ENCODE results near the gene RARG.

Gene RARG

DNA sequence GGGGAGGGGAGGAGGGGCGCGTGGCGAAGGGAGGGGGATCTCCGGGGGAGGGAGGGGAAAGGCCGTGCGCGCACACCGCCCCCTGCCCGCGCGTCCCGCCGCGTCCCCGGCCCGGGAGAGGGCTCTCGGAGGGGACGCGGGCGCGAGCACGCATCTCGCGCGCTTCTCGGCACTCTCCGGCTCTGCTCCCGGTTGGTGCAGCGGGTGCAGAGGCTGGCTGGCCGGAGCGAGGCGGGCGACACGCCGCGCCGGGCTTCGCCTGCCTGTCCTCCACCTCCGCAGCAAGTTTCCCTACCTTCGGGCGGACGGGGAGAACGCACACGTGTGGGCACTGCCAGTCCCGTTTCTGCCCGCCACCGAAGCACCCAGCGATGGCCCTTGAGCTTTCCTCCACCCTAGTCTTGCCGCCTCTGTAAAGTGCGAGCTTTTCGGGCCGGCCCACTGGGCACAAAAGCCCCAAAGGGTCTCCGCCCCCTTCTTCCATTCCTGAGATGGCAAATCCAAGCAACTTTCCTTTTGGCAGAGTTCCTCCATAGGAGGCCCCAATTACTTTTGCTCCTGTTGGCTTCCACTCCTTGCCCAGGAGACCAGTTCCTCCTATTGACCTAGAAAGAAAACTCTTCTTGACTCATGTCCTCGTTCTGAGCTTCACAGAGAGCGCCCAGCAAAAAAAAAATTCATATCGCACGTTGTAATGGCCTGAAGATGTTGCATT, 50.9 kb downstream of the RARG start:
- 0 out of 2 replicates have a peak, but pooled peaks have one; percentile 9 for TF ChIP-seq POLR2AphosphoS5 (IDR thresholded peaks at IDR 0.05; ENCODE audit: low read depth, low read length)
- TF ChIP-seq SIN3A (IDR thresholded peaks at IDR 0.05; ENCODE audit: borderline replicate concordance, insufficient read depth, low read length) = no peak
- TF ChIP-seq TAF1 (IDR thresholded peaks at IDR 0.05; ENCODE audit: borderline replicate concordance, insufficient read depth, low read length) = no peak
- no peak for TF ChIP-seq FOXP2 (optimal IDR thresholded peaks at IDR 0.05; ENCODE audit: borderline replicate concordance, extremely low read depth, extremely low read length, insufficient read depth)

DNA sequence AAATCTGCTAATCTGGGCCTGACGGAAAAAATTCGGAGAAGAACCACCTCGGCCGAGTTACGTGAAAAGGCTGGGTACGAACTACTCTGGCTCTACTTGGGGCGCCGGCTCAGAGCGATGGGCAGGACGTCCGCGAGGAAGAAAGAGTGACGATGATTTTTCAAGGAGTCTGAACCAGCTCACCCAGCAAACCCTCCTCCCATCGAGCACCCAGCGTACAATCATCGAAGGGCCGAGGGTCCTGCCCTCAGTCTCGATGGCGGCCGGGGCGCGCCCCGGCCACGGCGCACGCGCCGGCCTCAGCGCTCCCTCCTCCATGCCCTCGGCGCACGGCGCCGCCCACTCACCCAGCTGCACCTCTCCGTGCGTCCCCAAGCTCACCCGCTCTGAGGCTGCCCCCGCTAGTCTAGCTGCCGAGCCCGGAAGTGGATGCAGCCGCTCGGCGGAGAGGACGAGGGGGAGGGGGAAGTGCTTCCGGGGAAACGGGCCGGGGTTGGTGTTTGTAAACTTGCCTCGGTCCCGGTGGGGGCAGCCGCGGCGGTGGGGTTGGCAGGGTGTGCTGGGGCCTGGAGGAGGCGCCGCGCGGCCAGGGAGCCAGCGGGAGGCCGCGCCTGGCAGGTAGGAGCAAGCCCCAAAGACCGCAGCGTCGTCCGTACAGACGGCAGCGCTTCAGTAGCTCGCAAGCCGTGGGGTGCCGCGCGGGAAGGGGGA, 51.6 kb downstream of the RARG start, which contains the start of the genes CSAD and ZNF740:
Gene CSAD (minus strand): TSS at position 706 of the 711 bp plus-strand sequence. CDS start 7,455 bp downstream, outside the sequence.
Gene ZNF740 (plus strand): TSS at position 503 of the 711 bp plus-strand sequence. CDS start 1,262 bp downstream, outside the sequence.
- TF ChIP-seq, protein P1, sequence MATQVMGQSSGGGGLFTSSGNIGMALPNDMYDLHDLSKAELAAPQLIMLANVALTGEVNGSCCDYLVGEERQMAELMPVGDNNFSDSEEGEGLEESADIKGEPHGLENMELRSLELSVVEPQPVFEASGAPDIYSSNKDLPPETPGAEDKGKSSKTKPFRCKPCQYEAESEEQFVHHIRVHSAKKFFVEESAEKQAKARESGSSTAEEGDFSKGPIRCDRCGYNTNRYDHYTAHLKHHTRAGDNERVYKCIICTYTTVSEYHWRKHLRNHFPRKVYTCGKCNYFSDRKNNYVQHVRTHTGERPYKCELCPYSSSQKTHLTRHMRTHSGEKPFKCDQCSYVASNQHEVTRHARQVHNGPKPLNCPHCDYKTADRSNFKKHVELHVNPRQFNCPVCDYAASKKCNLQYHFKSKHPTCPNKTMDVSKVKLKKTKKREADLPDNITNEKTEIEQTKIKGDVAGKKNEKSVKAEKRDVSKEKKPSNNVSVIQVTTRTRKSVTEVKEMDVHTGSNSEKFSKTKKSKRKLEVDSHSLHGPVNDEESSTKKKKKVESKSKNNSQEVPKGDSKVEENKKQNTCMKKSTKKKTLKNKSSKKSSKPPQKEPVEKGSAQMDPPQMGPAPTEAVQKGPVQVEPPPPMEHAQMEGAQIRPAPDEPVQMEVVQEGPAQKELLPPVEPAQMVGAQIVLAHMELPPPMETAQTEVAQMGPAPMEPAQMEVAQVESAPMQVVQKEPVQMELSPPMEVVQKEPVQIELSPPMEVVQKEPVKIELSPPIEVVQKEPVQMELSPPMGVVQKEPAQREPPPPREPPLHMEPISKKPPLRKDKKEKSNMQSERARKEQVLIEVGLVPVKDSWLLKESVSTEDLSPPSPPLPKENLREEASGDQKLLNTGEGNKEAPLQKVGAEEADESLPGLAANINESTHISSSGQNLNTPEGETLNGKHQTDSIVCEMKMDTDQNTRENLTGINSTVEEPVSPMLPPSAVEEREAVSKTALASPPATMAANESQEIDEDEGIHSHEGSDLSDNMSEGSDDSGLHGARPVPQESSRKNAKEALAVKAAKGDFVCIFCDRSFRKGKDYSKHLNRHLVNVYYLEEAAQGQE (IDR thresholded peaks at IDR 0.05; ENCODE audit: insufficient read depth in 1 of 2, low read depth in 2 of 2, low read length in 2 of 2) = 0 out of 4 replicates have a peak, but pooled peaks of 1 of the 2 experiments have one; percentile 4
- peak; percentile 95 for TF ChIP-seq FOXP2 (optimal IDR thresholded peaks at IDR 0.05; ENCODE audit: borderline replicate concordance, extremely low read depth, extremely low read length, insufficient read depth)
- peak; percentile 17; the same call in 1 of the 2 replicates for TF ChIP-seq TAF1 (IDR thresholded peaks at IDR 0.05; ENCODE audit: borderline replicate concordance, insufficient read depth, low read length)
- TF ChIP-seq POLR2AphosphoS5 (IDR thresholded peaks at IDR 0.05; ENCODE audit: low read depth, low read length) = peak; percentile 66; the same call in 1 of the 2 replicates
- TF ChIP-seq SIN3A (IDR thresholded peaks at IDR 0.05; ENCODE audit: borderline replicate concordance, insufficient read depth, low read length) = peak; percentile 57; the same call in 1 of the 2 replicates

DNA sequence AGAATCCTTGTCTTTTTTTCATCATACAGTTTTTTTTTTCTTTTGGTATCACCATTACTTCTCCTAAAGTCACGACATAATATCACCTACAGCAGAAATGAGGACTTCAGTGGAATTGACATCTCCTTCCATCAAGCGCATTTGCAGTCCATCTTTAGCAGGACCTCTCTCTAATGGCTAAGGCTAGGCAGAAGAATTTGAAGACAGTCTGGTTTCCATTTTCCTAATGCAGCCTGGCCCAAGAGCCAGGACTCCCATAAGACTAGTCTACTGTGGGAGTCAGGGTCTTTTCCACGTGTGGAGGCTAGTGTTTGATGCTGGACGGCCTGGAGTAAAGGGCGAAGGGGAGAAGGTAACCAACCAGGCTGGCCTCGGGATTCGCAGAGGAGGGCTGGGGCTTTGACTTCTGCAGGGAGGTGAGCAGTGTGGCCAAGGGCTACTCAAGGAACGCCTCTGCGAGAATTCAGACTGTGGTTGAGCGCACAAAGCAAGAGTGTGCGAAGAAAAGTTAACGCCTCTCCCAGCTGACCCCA, 52.3 kb downstream of the RARG start:
- no peak for TF ChIP-seq FOXP2 (optimal IDR thresholded peaks at IDR 0.05; ENCODE audit: borderline replicate concordance, extremely low read depth, extremely low read length, insufficient read depth)
- TF ChIP-seq, protein P1 (IDR thresholded peaks at IDR 0.05; ENCODE audit: insufficient read depth in 1 of 2, low read depth in 2 of 2, low read length in 2 of 2) = no peak
- TF ChIP-seq POLR2AphosphoS5 (IDR thresholded peaks at IDR 0.05; ENCODE audit: low read depth, low read length) = no peak
- no peak for TF ChIP-seq SIN3A (IDR thresholded peaks at IDR 0.05; ENCODE audit: borderline replicate concordance, insufficient read depth, low read length)
- TF ChIP-seq TAF1 (IDR thresholded peaks at IDR 0.05; ENCODE audit: borderline replicate concordance, insufficient read depth, low read length) = no peak

DNA sequence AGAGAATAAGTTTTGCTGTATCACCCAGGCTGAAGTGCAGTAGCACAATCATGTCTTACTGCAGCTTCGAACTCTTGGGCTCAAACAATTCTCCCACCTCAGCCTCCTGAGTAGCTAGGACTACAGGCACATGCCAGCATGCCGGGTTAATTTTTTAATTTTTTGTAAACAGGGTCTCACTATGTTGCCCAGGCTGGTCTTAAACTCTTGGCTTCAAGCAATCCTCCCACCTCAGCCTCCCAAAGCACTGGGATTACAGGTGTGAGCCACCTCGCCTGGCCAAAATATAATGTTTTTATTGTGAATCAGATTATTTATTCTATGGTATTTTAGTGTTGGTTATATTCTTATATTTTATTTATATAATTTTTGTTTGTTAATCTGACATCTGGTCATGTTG, 55.3 kb downstream of the RARG start:
- TF ChIP-seq TAF1 (IDR thresholded peaks at IDR 0.05; ENCODE audit: borderline replicate concordance, insufficient read depth, low read length) (no peak), POLR2AphosphoS5 (IDR thresholded peaks at IDR 0.05; ENCODE audit: low read depth, low read length) (no peak), FOXP2 (optimal IDR thresholded peaks at IDR 0.05; ENCODE audit: borderline replicate concordance, extremely low read depth, extremely low read length, insufficient read depth) (no peak), SIN3A (IDR thresholded peaks at IDR 0.05; ENCODE audit: borderline replicate concordance, insufficient read depth, low read length) (no peak)
- TF ChIP-seq, protein P1 (IDR thresholded peaks at IDR 0.05; ENCODE audit: insufficient read depth in 1 of 2, low read depth in 2 of 2, low read length in 2 of 2) = no peak

DNA sequence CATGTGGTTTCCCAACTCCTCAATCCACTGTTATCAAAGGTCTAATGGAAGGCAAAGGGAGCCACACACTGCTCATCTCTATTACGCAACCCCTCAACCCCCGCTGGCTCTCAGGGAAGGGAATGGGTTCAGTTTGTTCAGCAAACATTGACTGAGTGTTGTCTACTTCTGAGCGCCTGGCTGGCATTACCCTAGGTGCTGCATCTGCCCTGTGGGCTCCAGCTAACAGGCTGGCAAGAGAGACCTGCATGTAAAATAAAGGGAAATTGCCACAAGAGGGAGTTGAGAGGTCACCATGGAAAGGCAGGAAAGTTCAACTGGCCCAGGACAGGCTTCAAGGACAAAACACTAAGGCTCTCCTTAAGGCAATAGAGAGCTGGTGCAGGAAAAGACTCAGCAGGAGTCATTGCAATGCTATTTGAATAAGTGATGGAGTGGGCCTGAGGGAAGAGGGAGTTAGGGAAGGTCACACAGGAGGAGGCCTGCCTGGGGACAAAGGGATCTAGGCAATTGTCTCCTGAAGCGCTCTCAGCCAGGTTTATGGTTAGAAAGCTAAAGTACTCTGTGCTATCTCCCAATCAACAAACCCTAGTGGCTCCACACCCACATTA, 57.0 kb downstream of the RARG start:
- no peak for TF ChIP-seq POLR2AphosphoS5 (IDR thresholded peaks at IDR 0.05; ENCODE audit: low read depth, low read length)
- TF ChIP-seq, protein P1 (IDR thresholded peaks at IDR 0.05; ENCODE audit: insufficient read depth in 1 of 2, low read depth in 2 of 2, low read length in 2 of 2) = no peak
- no peak for TF ChIP-seq SIN3A (IDR thresholded peaks at IDR 0.05; ENCODE audit: borderline replicate concordance, insufficient read depth, low read length)
- no peak for TF ChIP-seq TAF1 (IDR thresholded peaks at IDR 0.05; ENCODE audit: borderline replicate concordance, insufficient read depth, low read length)
- no peak for TF ChIP-seq FOXP2 (optimal IDR thresholded peaks at IDR 0.05; ENCODE audit: borderline replicate concordance, extremely low read depth, extremely low read length, insufficient read depth)

Measured in PFSK-1 (cell line).